ENCODE results near the gene VMAC. TPM values are rescaled to one million over a fixed set of nuclear protein-coding genes. Genes with fewer than 3 reads are reported as not detected.

Gene VMAC
- total RNA-seq, 1 experiment from 2014 or later: 2.6 TPM

DNA sequence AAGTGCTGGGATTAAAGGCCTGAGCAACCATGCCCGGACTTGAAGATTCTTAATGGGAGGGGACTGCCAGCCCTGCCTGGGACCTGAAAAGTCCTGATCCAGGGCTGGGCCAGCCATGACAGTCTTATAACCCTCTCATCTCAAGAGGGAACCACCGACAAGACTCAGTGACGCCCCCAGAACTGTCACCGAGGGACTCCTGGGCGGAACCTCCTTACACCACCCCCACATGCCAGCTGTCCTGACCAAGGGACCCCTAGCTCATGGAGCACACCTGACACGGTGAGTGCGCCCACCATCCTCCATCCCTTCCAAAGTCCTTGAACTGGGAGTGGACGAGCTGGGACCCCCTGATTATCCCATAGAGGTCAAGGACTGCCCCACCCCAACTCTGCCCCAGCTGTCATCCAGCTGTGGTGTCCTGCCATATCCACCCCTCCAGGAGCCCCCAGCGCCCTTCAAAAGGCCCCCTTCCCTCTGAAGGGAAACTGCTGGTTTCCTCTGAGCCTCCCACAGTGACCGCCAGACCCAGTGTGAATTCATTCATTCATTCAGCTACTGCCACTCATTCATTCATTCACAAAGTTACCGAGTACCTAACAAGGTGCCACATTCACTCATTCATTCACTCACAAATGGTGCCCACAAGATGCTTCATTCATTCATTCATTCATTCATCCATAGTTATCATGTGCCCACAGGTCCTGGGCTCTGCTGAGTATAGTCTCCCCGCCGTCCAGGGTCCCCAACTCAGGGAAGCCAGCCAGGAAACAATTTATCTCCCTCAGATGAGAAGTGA, 4.7 kb upstream of the VMAC start:
- in situ Hi-C loops (cut with HindIII; ENCODE audit: low sequenced_read_pairs): no loop called here

DNA sequence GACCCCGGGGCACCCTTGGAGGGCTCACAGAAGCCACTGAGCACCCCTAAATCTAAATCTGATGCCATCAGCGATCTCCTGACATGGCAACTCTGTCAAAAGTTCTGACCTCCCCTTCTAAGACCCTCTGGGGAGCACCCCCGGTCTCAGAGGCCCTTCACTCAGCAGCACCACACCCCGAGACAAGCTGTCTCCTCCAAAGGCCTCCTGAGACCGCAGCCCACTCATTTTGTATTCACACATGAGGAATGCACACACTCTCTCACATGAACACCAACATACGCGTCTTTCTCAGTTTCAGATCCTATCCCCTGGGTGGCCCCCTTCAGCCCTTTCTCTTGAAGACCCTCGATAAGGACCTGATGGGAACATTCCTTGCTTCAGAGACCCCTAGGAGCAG, 3.7 kb upstream of the VMAC start:
- in situ Hi-C loops (cut with HindIII; ENCODE audit: low sequenced_read_pairs): no loop called here
- DNase-seq (ENCODE audit: low spot score): no peak

More for the DNA sequence above, 4.7 kb upstream of the VMAC start:
- DNase-seq (ENCODE audit: low spot score): no peak

GRCh38 chr19:5903056-5903623, 1.5 kb upstream of the VMAC start:
- in situ Hi-C loops (cut with HindIII; ENCODE audit: low sequenced_read_pairs): no loop called here
- DNase-seq (ENCODE audit: low spot score): no peak

DNA sequence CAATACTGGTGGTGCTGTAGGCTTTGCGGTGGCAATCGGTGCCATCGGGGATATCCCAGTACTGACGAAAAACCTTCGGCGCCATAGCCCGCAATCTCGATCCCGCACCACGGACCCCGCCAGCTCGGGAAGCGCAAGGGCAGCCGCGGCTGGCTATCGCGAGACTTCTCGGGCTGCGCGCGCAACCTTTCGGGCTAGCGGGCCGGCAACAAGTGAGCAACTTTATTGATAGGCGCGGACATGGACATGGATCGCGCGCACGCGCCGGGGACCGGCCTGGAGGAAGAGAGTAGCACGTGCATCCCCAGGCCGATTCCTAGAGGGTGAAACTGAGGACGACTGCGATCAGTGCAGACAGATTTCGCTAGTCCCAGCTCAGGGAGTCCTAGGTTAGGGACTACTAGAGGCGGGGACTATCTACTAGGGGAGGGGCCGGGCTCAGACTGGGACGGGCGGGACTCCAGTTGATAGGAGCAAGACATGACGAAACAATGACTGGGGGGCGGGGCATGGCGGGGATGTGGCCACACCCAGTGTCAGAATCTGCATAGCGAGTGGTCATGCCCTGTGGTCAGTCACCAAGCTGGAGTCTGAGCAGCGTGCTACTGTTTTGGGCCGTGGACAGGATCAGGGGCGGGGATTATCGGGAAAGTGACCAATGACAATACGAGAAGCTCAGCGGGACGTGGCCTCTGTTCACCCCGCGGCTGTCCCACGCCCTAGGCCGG, 884 bp upstream of the VMAC start, which contains the start of gene NDUFA11:
Gene NDUFA11 (minus strand): TSS at position 167 of the 728 bp plus-strand sequence. CDS start 82 bp downstream, at position 85.
- in situ Hi-C loops (cut with HindIII; ENCODE audit: low sequenced_read_pairs): no loop called here
- DNase-seq (ENCODE audit: low spot score): peak; percentile 90

DNA sequence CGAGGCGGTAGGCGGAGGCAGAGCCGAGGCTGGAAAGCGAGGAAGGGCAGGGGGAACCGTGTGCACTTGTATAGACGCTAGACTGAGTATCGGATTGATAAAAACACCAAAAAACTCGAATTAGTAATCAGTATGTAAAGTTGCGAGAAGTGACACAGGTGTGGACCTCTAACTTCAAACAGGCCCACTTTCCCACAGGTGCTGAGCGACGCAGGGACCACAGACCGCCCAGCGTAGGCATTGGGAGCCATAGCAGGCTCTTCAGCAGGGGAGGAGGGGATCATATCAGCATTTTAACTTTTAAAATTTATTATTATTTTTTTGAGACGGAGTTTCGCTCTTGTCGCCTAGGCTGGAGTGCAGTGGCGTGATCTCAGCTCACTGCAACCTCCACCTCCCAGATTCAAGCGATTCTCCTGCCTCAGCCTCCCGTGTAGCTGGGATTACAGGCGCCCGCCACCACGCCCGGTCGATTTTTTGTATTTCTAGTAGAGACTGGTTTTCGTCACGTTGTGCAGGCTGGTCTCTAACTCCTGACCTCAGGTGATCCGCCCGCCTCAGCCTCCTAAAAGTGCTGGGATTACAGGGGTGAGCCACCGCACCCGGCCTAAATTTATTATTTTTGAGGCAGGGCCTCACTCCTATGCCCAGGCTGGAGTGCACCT, 574 bp downstream of the VMAC start:
- no peak for DNase-seq (ENCODE audit: low spot score)
- in situ Hi-C loops (cut with HindIII; ENCODE audit: low sequenced_read_pairs): no loop called here

DNA sequence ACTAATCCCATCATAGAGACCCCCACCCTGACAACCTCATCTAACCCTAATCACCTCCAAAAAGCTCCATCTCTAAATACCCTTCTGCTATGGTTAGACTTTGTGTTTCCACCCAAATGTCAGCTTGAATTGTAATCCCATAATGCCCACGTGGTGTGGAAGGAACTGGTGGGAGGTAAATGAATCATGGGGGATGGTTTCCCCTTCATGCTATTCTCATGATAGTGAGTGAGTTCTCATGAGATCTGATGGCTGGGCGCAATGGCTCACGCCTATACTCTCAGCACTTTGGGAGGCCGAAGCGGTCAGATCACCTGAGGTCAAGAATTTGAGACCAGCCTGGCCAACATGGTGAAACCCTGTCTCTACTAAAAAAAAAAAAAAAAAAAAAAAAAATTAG, 2.6 kb downstream of the VMAC start:
- in situ Hi-C loops (cut with HindIII; ENCODE audit: low sequenced_read_pairs): no loop called here

GRCh38 chr19:5908773-5909442, 4.2 kb downstream of the VMAC start:
- no peak for DNase-seq (ENCODE audit: low spot score)
- in situ Hi-C loops (cut with HindIII; ENCODE audit: low sequenced_read_pairs): no loop called here

More for the DNA sequence above, 2.6 kb downstream of the VMAC start:
- no peak for DNase-seq (ENCODE audit: low spot score)

DNA sequence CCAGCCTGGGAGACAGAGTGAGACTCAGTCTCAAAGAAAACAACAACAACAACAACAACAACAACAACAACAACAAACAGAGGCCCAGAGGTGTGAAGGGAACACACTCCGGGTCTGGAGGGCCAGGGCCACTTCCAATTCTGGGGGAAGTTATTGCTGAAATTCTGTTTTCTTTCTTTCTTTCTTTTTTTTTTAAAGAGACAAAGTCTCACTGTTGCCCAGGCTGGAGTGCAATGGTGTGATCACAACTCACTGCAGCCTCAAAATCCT, 5.9 kb downstream of the VMAC start:
- in situ Hi-C loops (cut with HindIII; ENCODE audit: low sequenced_read_pairs): no loop called here
- DNase-seq (ENCODE audit: low spot score): no peak

GRCh38 chr19:5911366-5911765, 6.7 kb downstream of the VMAC start:
- no peak for DNase-seq (ENCODE audit: low spot score)
- in situ Hi-C loops (cut with HindIII; ENCODE audit: low sequenced_read_pairs): no loop called here

GRCh38 chr19:5913739-5914357, 9.2 kb downstream of the VMAC start, which contains the start of gene CAPS:
TSS of gene CAPS (plus strand) at chr19:5914254. CDS start at chr19:5914407, 153 bp downstream.
- in situ Hi-C loops (cut with HindIII; ENCODE audit: low sequenced_read_pairs): no loop called here
- no peak for DNase-seq (ENCODE audit: low spot score)

DNA sequence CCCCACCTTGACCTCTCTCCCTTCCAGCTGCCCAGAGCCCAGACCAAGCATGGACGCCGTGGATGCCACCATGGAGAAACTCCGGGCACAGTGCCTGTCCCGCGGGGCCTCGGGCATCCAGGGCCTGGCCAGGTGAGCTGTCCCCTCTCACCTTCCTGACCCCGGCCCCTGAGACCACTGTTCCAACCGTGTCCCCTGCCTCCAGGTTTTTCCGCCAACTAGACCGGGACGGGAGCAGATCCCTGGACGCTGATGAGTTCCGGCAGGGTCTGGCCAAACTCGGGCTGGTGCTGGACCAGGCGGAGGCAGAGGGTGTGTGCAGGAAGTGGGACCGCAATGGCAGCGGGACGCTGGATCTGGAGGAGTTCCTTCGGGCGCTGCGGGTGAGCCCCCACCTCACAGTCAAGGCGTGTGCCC, 9.7 kb downstream of the VMAC start:
- no peak for DNase-seq (ENCODE audit: low spot score)
- in situ Hi-C loops (cut with HindIII; ENCODE audit: low sequenced_read_pairs): no loop called here

GRCh38 chr19:5914946-5915781, 10.5 kb downstream of the VMAC start:
- no peak for DNase-seq (ENCODE audit: low spot score)
- in situ Hi-C loops (cut with HindIII; ENCODE audit: low sequenced_read_pairs): no loop called here

- no peak for DNase-seq (ENCODE audit: low spot score)
- in situ Hi-C loops (cut with HindIII; ENCODE audit: low sequenced_read_pairs): no loop called here
Measured at GRCh38 chr19:5915782-5916165, 11.1 kb downstream of the VMAC start.

- in situ Hi-C loops (cut with HindIII; ENCODE audit: low sequenced_read_pairs): no loop called here
- no peak for DNase-seq (ENCODE audit: low spot score)
Measured at GRCh38 chr19:5916181-5916708, 11.6 kb downstream of the VMAC start.

DNA sequence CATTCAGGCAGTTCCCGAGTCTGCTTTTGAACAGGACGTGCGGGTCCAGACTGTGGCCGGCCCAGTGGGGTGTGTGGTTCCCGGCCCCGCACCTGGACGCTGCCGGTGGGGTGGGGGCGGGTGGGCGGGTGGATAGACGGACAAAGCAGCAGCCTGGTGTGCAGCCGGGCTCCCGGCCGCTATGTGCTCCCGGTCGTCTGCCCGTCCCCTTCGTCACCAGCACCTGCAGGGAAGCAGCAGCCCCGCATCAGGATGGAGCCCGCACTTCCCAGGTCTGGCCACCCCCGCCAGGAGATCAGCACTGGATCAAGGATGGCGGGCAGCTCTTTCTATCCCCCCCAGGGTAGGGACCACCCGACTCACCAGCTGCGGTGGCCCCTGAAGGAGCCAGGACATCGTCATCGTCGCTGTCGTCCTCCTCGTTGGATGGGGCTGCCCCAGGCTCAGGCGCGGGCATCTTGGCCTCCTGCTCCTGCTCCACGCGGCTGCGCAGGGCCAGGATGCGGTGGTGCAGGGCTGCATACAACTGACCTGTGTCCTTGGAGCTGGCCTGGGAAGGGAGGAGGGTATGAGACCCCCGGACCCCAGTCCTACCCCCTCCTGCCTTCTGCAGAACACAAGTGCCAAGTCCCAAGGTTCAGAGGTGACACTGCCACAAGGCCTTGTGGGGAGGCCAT, 12.9 kb downstream of the VMAC start:
- no peak for DNase-seq (ENCODE audit: low spot score)
- in situ Hi-C loops (cut with HindIII; ENCODE audit: low sequenced_read_pairs): no loop called here

DNA sequence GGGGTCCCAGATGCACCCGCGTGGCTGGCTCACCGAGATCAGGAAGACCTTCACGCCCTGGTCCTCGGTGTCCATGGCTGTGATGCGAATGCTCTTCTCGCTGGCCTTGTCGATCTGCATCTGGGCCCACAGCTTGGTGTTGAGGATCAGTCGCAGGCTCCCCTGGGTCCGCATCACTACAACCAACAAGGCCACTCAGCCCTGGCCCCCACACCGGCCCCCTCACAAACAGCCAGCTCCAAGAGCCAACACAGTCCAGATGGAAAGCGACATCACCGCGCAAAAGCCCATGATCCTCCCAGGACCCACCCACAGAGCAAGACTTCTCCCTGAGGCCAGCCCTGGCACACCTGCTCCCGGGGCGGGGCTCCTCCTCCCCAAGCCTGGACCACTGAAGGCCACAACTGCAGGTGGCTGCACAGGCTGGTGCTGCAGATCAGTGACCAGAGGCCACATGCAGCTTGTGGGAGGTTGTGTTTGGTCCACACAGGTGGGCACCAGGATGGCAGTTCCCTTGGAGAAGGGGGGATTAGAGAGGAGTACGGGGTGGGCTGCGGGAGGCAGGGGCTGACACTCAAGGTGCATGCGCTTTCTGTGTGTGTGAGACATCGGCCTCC, 13.9 kb downstream of the VMAC start:
- no peak for DNase-seq (ENCODE audit: low spot score)
- in situ Hi-C loops (cut with HindIII; ENCODE audit: low sequenced_read_pairs): no loop called here

All from G401 (cell line).